ENCODE measurements around the gene GNB2.
A peak's percentile ranks its signal among the peaks of the same experiment; 100 is the strongest.

GNB2 gene

DNA sequence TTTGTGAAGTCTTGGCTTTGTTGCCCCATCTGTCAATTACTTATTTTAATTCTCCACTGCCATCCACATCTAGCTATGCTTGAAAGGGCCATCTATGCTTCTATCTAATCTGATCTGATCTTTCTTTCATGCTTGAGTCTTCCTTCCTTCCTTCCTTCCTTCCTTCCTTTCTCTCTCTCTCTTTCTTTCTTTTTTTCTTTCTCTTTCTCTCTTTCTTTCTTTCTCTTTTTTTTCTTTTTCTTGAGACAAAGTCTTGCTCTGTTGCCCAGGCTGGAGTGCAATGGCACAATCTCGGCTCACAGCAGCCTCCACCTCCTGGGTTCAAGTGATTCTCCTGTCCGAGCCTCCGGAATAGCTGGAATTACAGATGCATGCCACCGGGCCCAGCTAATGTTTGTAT is 43.5 kb upstream of the GNB2 start:
- no peaks in the 10 kb centered on the region for H3K27me3 ChIP-seq (ENCODE audit: insufficient read depth, low read length, poor library complexity, severe bottlenecking)
- H3K9me2 ChIP-seq (replicated peaks; ENCODE audit: low read depth, low read length): no peaks in the 10 kb centered on the region
- no peak overlapping the region for H3K9ac ChIP-seq (ENCODE audit: low read depth, low read length, poor library complexity, severe bottlenecking)
- H3K4me2 ChIP-seq (ENCODE audit: low read depth, low read length, poor library complexity, severe bottlenecking): no peak overlapping the region
- H3K79me2 ChIP-seq (ENCODE audit: insufficient read depth, low read length): peaks cover 8% of the 10 kb centered on the region; the same call in 1 of the 2 replicates
- no peak overlapping the region for H3K4me3 ChIP-seq (ENCODE audit: low read length, poor library complexity, severe bottlenecking)
- H2AFZ ChIP-seq (ENCODE audit: low read length): no peak overlapping the region
- no peaks in the 10 kb centered on the region for H3K36me3 ChIP-seq (ENCODE audit: insufficient read depth, low read length)
- TF ChIP-seq EZH2phosphoT487 (IDR thresholded peaks at IDR 0.05; ENCODE audit: borderline replicate concordance): no peak
- peaks cover 21% of the 10 kb centered on the region for H3K4me1 ChIP-seq (ENCODE audit: insufficient read depth, low read length, poor library complexity, severe bottlenecking)
- H3K9me3 ChIP-seq (ENCODE audit: insufficient read depth, low read depth, low read length): no peaks in the 10 kb centered on the region
- no peaks in the 10 kb centered on the region for H4K20me1 ChIP-seq (ENCODE audit: insufficient read depth, low read length, poor library complexity, severe bottlenecking)
- H3F3A ChIP-seq (ENCODE audit: low read depth): no peaks in the 10 kb centered on the region; the same call in 1 of the 2 replicates

DNA sequence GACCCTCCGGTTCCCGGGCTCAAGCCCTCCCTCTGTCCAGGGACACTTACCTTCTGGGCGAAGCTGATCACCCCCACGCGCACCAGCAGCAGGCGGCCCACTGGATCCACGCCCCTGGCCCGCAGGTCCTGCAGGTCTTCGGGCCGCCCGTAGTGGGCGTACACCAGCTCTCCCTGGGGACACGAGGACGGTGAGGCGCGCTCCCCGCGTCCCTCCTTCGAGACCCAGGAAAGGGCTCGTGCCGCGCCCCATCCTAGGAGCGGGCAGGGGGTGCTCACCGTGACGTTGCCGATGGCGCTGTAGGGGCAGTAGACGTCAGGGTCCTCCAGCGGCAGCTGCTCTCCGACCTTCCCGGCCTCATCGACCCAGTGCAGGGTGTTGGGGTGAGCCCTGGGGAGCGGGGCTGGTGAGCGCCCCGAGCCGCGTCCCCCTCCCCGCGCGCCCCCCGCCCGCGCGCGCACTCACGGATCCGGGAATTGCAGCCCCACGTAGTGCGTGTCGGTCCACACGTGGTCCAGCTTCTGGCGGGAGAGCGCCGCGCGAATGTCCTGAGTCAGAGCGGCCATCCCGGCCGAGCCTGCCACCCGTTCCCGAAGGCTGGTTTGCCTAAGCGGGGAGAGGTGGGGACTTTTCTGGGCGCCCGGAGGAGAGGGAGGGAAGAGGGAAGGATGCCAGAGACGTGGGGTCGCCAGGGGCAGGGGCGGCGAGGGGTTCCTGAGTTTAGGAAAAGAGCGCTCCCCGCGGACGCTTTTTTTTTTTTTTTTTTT is 40.4 kb upstream of the GNB2 start:
- Histone ChIP-seq H3K9ac (ENCODE audit: low read depth, low read length, poor library complexity, severe bottlenecking) (peak overlapping the region; percentile 77), H3K4me3 (ENCODE audit: low read length, poor library complexity, severe bottlenecking) (peak overlapping the region; percentile 78), H3F3A (ENCODE audit: low read depth) (no peaks in the 10 kb centered on the region; the same call in 1 of the 2 replicates), H3K9me2 (replicated peaks; ENCODE audit: low read depth, low read length) (no peaks in the 10 kb centered on the region), H3K4me1 (ENCODE audit: insufficient read depth, low read length, poor library complexity, severe bottlenecking) (peaks cover 8% of the 10 kb centered on the region), H3K79me2 (ENCODE audit: insufficient read depth, low read length) (no peaks in the 10 kb centered on the region), H3K9me3 (ENCODE audit: insufficient read depth, low read depth, low read length) (no peaks in the 10 kb centered on the region), H3K4me2 (ENCODE audit: low read depth, low read length, poor library complexity, severe bottlenecking) (peak overlapping the region; percentile 51), H4K20me1 (ENCODE audit: insufficient read depth, low read length, poor library complexity, severe bottlenecking) (no peaks in the 10 kb centered on the region), H3K36me3 (ENCODE audit: insufficient read depth, low read length) (no peaks in the 10 kb centered on the region), H3K27me3 (ENCODE audit: insufficient read depth, low read length, poor library complexity, severe bottlenecking) (no peaks in the 10 kb centered on the region), H2AFZ (ENCODE audit: low read length) (peak overlapping the region; percentile 90)
- TF ChIP-seq EZH2phosphoT487 (IDR thresholded peaks at IDR 0.05; ENCODE audit: borderline replicate concordance): no peak
- TF ChIP-seq, protein P1, sequence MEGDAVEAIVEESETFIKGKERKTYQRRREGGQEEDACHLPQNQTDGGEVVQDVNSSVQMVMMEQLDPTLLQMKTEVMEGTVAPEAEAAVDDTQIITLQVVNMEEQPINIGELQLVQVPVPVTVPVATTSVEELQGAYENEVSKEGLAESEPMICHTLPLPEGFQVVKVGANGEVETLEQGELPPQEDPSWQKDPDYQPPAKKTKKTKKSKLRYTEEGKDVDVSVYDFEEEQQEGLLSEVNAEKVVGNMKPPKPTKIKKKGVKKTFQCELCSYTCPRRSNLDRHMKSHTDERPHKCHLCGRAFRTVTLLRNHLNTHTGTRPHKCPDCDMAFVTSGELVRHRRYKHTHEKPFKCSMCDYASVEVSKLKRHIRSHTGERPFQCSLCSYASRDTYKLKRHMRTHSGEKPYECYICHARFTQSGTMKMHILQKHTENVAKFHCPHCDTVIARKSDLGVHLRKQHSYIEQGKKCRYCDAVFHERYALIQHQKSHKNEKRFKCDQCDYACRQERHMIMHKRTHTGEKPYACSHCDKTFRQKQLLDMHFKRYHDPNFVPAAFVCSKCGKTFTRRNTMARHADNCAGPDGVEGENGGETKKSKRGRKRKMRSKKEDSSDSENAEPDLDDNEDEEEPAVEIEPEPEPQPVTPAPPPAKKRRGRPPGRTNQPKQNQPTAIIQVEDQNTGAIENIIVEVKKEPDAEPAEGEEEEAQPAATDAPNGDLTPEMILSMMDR (conservative IDR thresholded peaks at IDR 0.05; ENCODE audit: low read length): peak; percentile 39

DNA sequence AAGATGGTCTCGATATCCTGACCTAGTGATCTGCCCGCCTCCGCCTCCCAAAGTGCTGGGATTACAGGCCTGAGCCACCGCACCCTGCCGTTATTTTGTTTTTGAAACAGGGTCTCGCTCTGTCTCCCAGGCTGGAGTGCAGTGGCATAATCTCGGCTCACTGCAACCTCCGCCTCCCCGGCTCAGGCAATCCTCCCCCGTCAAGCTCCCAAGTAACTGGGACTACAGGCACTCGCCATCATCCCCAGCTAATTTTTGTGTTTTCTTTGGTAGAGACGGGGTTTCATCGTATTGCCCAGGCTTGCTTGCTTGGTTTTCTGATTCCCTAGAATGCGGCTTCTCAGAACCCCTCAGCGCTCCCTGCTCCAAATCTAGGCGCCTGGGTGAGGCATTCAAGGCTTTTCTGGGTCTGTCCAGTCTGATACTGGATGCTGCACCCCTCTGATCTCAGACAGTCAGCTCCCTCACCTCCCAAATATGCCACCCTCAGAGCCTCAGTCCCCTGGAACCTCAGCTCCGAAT is 33.5 kb upstream of the GNB2 start:
- Histone ChIP-seq H3K9me3 (ENCODE audit: insufficient read depth, low read depth, low read length) (no peaks in the 10 kb centered on the region), H3K9me2 (replicated peaks; ENCODE audit: low read depth, low read length) (no peaks in the 10 kb centered on the region), H3K4me3 (ENCODE audit: low read length, poor library complexity, severe bottlenecking) (no peak overlapping the region), H3K79me2 (ENCODE audit: insufficient read depth, low read length) (no peaks in the 10 kb centered on the region), H3F3A (ENCODE audit: low read depth) (no peaks in the 10 kb centered on the region), H3K9ac (ENCODE audit: low read depth, low read length, poor library complexity, severe bottlenecking) (no peak overlapping the region), H3K36me3 (ENCODE audit: insufficient read depth, low read length) (no peaks in the 10 kb centered on the region), H4K20me1 (ENCODE audit: insufficient read depth, low read length, poor library complexity, severe bottlenecking) (no peaks in the 10 kb centered on the region), H3K4me1 (ENCODE audit: insufficient read depth, low read length, poor library complexity, severe bottlenecking) (no peaks in the 10 kb centered on the region), H2AFZ (ENCODE audit: low read length) (no peak overlapping the region), H3K4me2 (ENCODE audit: low read depth, low read length, poor library complexity, severe bottlenecking) (no peak overlapping the region), H3K27me3 (ENCODE audit: insufficient read depth, low read length, poor library complexity, severe bottlenecking) (no peaks in the 10 kb centered on the region)
- no peak for TF ChIP-seq EZH2phosphoT487 (IDR thresholded peaks at IDR 0.05; ENCODE audit: borderline replicate concordance)
- TF ChIP-seq, protein P1 (conservative IDR thresholded peaks at IDR 0.05; ENCODE audit: low read length): no peak

Data from Loucy (cell line).